A549 (cell line): ENCODE measurements around the gene UFSP1. TPM values are rescaled to one million over a fixed set of nuclear protein-coding genes. Genes with fewer than 3 reads are reported as not detected.
"Not testable (repeated sequence)": the region's sequence is repeated elsewhere in the genome, so short reads cannot be mapped to it uniquely, and the experiment has no call there.

ENCODE experiments used
- ATAC-seq, 2 experiments: fragments of 200-7000 bp in 1 of 2; fragments of >200 bp in 1 of 2; cut with Nextera tagmentation in 1 of 2; cut with Tn5 transposase in 1 of 2; 3 replicates each; pipeline versions ENCODE4 v1.8.0 to v1.9.1; 2018 to 2020; ENCODE audit warnings: mild to moderate bottlenecking in 1 of 2, moderate library complexity in 1 of 2
- CTCF ChIA-PET: fragments of 300-600 bp; sonication (Branson Sonifier 250); formaldehyde crosslinking; extraction: SDS; loops from one replicate; lab custom pipeline; 2021; ENCODE audit warnings: antibody characterized with exemption, inconsistent platforms; lab: Yijun Ruan, JAX
- POLR2A ChIA-PET: fragments of 350-600 bp; formaldehyde crosslinking; extraction: SDS; loops from one replicate; lab custom pipeline; 2021; ENCODE audit warnings: antibody characterized with exemption, inconsistent platforms; lab: Yijun Ruan, JAX
- DNase-seq, 2 experiments: peaks; one replicate each; pipeline versions ENCODE4 v3.0.0 to v3.0.0-alpha.2; 2011 to 2016; ENCODE audit warnings: low read depth in 1 of 2, low spot score in 1 of 2
- FAIRE-seq: peaks from 2 replicates; lab custom pipeline; 2011; peaks lifted over from hg19 to GRCh38; lab: Jason Lieb, UNC
- H3K27ac ChIP-seq, 2 experiments: fragments of >200 bp; sonication (Bioruptor Twin); formaldehyde crosslinking; 3 replicates each; pipeline ENCODE4 v1.5.1; 2016 to 2017
- H3K4me1 ChIP-seq: fragments of >200 bp; sonication (Bioruptor Twin); formaldehyde crosslinking; 3 replicates; pipeline ENCODE4 v1.6.1; 2016
- H3K4me2 ChIP-seq: fragments of >200 bp; sonication (Bioruptor Twin); formaldehyde crosslinking; 3 replicates; pipeline ENCODE4 v1.6.1; 2016
- H3K4me3 ChIP-seq: fragments of >200 bp; sonication (Bioruptor Twin); formaldehyde crosslinking; 3 replicates; pipeline ENCODE4 v1.5.1; 2016
- H3K9me3 ChIP-seq: fragments of >200 bp; sonication (Bioruptor Twin); formaldehyde crosslinking; 3 replicates; pipeline ENCODE4 v1.6.1; 2016
- E2F6 ChIP-seq: IDR thresholded peaks from 2 replicates; pipeline ENCODE4 v1.6.1; 2012; ENCODE audit warnings: low read depth, borderline replicate concordance
- EHMT2 ChIP-seq: fragments of 200-600 bp; sonication (generic); IDR thresholded peaks from 2 replicates; pipeline ENCODE4 v1.6.1; 2016; ENCODE audit warnings: antibody characterized with exemption, low read depth, mild to moderate bottlenecking, moderate library complexity
- ESRRA ChIP-seq: fragments of 150-350 bp; IDR thresholded peaks from 2 replicates; pipeline ENCODE4 v1.6.1; 2014; ENCODE audit warnings: mild to moderate bottlenecking, low read length, borderline replicate concordance
- FOSL2 ChIP-seq, 2 experiments: fragments of 450-650 bp in 1 of 2; fragments of >200 bp in 1 of 2; sonication (Bioruptor Twin) in 1 of 2; formaldehyde crosslinking; IDR thresholded peaks; 2 replicates each; pipeline versions ENCODE4 v1.5.0 to v1.6.1; 2016 to 2020; ENCODE audit warnings: mild to moderate bottlenecking in 1 of 2, moderate library complexity in 1 of 2
- GATA3 ChIP-seq: IDR thresholded peaks from 2 replicates; pipeline ENCODE4 v1.6.1; 2012; ENCODE audit warnings: borderline replicate concordance
- HEYL ChIP-seq: fragments of 250-450 bp; sonication (Bioruptor Pico); IDR thresholded peaks from 2 replicates; pipeline ENCODE4 v1.8.0; 2021; ENCODE audit warnings: mild to moderate bottlenecking, moderate library complexity
- HOXB5 ChIP-seq: fragments of 250-450 bp; sonication (Bioruptor Pico); IDR thresholded peaks from 2 replicates; pipeline ENCODE4 v1.5.0; 2020; ENCODE audit warnings: mild to moderate bottlenecking, moderate library complexity
- JUN ChIP-seq, 2 experiments: fragments of >200 bp; sonication (Bioruptor Twin); formaldehyde crosslinking; IDR thresholded peaks; 2 replicates in 1 of 2; 3 replicates in 1 of 2; pipeline ENCODE4 v1.6.1; 2016 to 2017
- MAX ChIP-seq: IDR thresholded peaks from 2 replicates; pipeline ENCODE4 v1.6.1; 2012
- MYC ChIP-seq: IDR thresholded peaks from 2 replicates; pipeline ENCODE4 v1.6.1; 2012; ENCODE audit warnings: mild to moderate bottlenecking, inconsistent platforms, low read length, improper control_type of control experiment, borderline replicate concordance
- NPAS2 ChIP-seq: fragments of 250-450 bp; sonication (Bioruptor Pico); IDR thresholded peaks from 2 replicates; pipeline ENCODE4 v1.8.0; 2022; ENCODE audit warnings: mild to moderate bottlenecking, moderate library complexity, borderline replicate concordance
- PHF8 ChIP-seq: fragments of 200-600 bp; sonication (generic); IDR thresholded peaks from 2 replicates; pipeline ENCODE4 v1.6.1; 2016; ENCODE audit warnings: low read depth, mild to moderate bottlenecking, antibody characterized with exemption, moderate library complexity, borderline replicate concordance
- RNF2 ChIP-seq: fragments of 200-600 bp; sonication (generic); IDR thresholded peaks from 2 replicates; pipeline ENCODE4 v1.6.1; 2016; ENCODE audit warnings: low read depth, mild to moderate bottlenecking, antibody characterized with exemption, moderate library complexity, borderline replicate concordance
- TFCP2L1 ChIP-seq: fragments of 250-450 bp; sonication (Bioruptor Pico); IDR thresholded peaks from 2 replicates; pipeline ENCODE4 v1.5.0; 2021; ENCODE audit warnings: mild to moderate bottlenecking
- TP53 ChIP-seq: fragments of 250-450 bp; sonication (Bioruptor Pico); IDR thresholded peaks from 2 replicates; pipeline ENCODE4 v1.5.0; 2021; ENCODE audit warnings: mild to moderate bottlenecking, moderate library complexity
- USF2 ChIP-seq: fragments of 450-650 bp; IDR thresholded peaks from 2 replicates; pipeline ENCODE4 v1.6.1; 2014; ENCODE audit warnings: antibody characterized with exemption
- WGBS: methylation state at CpG from one replicate; pipeline ENCODE4 v1.1.6; 2017; ENCODE audit errors: missing lambda C conversion rate; 5-methylcytosine and 5-hydroxymethylcytosine counted together
- polyA minus RNA-seq: library from RNA; depleted of rRNA, polyadenylated mRNA; stranded (reverse); fragments of >200 nt; gene quantifications from 2 replicates; pipeline ENCODE4 v1.2.3, GENCODE V29; 2011; rRNA and poly(A)+ RNA removed
- polyA plus RNA-seq, 4 experiments: library from polyadenylated mRNA; depleted of rRNA in 3 of 4; stranded (reverse); fragments of >200 nt; fragmentation: RNase III in 1 of 4; extraction: RNeasy Plus Mini Kit Qiagen cat#74134 plus additional on column Dnase treatment in 1 of 4; gene quantifications; 2 replicates in 3 of 4; 3 replicates in 1 of 4; pipeline ENCODE4 v1.2.3, GENCODE V29; 2011 to 2017

The UFSP1 gene
- 1.1 and 1.9 TPM in 2 replicates for polyA plus RNA-seq (2011; rRNA removed)
- polyA plus RNA-seq (2012; cell fraction: cytosol; rRNA removed) = 4.1 and 5.9 TPM in 2 replicates
- 4.9 and 7.9 TPM in 2 replicates for polyA plus RNA-seq (2012; cell fraction: nucleus; rRNA removed)
- 6.1 to 7.1 TPM (median 6.9 TPM) in 3 replicates for polyA plus RNA-seq (2017; fragmentation: RNase III; extraction: RNeasy Plus Mini Kit Qiagen cat#74134 plus additional on column Dnase treatment)
- polyA minus RNA-seq = 3.3 and 4.2 TPM in 2 replicates

GRCh38 chr7:100888988-100889750 lies at the start of gene UFSP1:
Gene UFSP1 (minus strand): TSS chr7:100889715. CDS start chr7:100889271, 444 bp downstream.
- CTCF ChIA-PET = interaction anchor here (0.6 to 3.5 kb wide), 14 partner anchors 9 to 206 kb away, joined by 3 to 13 read pairs (median 4); partner anchors contain the start of genes EPO, POP7, SLC12A9 and SRRT
- ATAC-seq (peak; percentile 57 to 69), DNase-seq (no peak), FAIRE-seq (no peak)
- TF ChIP-seq HEYL (CRISPR knock-in tag) = 0 out of 2 replicates have a peak, but pooled peaks have one; percentile 43
- TF ChIP-seq NPAS2 = 0 out of 2 replicates have a peak, but pooled peaks have one; percentile 30
- TF ChIP-seq JUN (IDR thresholded peaks at IDR 0.05) = peak in 1 of 2 experiments; percentile 89; a peak in 2 of 5 replicates
- no peak for TF ChIP-seq ESRRA
- peak; percentile 92 for TF ChIP-seq E2F6
- no peak; the same call in 1 of the 2 replicates for TF ChIP-seq GATA3
- TF ChIP-seq TP53 (CRISPR knock-in tag) = 0 out of 2 replicates have a peak, but pooled peaks have one; percentile 52
- 0 out of 2 replicates have a peak, but pooled peaks have one; percentile 80 for TF ChIP-seq RNF2
- TF ChIP-seq HOXB5 (CRISPR knock-in tag) = peak; percentile 35; the same call in 1 of the 2 replicates
- peak; percentile 97 for TF ChIP-seq MAX
- peak; percentile 84 for TF ChIP-seq TFCP2L1
- peak; percentile 69 for TF ChIP-seq PHF8
- TF ChIP-seq FOSL2 (IDR thresholded peaks at IDR 0.05) = no peak
- TF ChIP-seq FOSL2 (CRISPR knock-in tag; IDR thresholded peaks at IDR 0.05) = no peak
- no peak for TF ChIP-seq EHMT2
- TF ChIP-seq USF2 = peak; percentile 50; the same call in 1 of the 2 replicates
- peak; percentile 85 for TF ChIP-seq MYC
- no CpG with 5 or more reads among the region's 73 CpGs for WGBS
- Histone ChIP-seq H3K4me3 (peak within 1 kb of the TSS; percentile 92), H3K9me3 (no peaks in the 10 kb centered on the region), H3K4me2 (peak within 1 kb of the TSS; percentile 99), H3K4me1 (peaks cover 30% of the 10 kb centered on the region), H3K27ac (peak within 1 kb of the TSS; percentile 86 to 95)
- POLR2A ChIA-PET = interaction anchor here (0.6 to 5.1 kb wide), 27 partner anchors 11 to 330 kb away, joined by 3 to 106 read pairs (median 4); partner anchors contain the start of genes EPHB4, MOSPD3, PLOD3 and POP7

GRCh38 chr7:100936167-100936566 lies 46.7 kb upstream of the UFSP1 start:
- ATAC-seq, FAIRE-seq, DNase-seq, H3K4me2 ChIP-seq, H3K4me3 ChIP-seq, H3K27ac ChIP-seq, H3K4me1 ChIP-seq, POLR2A ChIA-PET: not testable (repeated sequence)
- peaks cover 46% of the 10 kb centered on the region for H3K9me3 ChIP-seq
- WGBS = 74% methylated on average over 7 of the region's 7 CpGs
- CTCF ChIA-PET = interaction anchor here (0.6 kb wide), 1 partner anchor 389 kb away, joined by 3 read pairs; no protein-coding TSS in a partner anchor

GRCh38 chr7:100935381-100935780 lies 45.9 kb upstream of the UFSP1 start:
- CTCF ChIA-PET, FAIRE-seq, POLR2A ChIA-PET, DNase-seq, H3K4me1 ChIP-seq, ATAC-seq, H3K4me2 ChIP-seq, H3K27ac ChIP-seq, H3K4me3 ChIP-seq: not testable (repeated sequence)
- peaks cover 42% of the 10 kb centered on the region for H3K9me3 ChIP-seq
- 22% methylated on average over 2 of the region's 2 CpGs for WGBS
